GM23338 (cell line): ENCODE data around the gene CYBA. TPM values are rescaled to one million over a fixed set of nuclear protein-coding genes. Genes with fewer than 3 reads are reported as not detected.

Source experiments
- ATAC-seq: fragments of 200-7000 bp; cut with Tn5 transposase; 3 replicates; pipeline ENCODE4 v1.9.1; 2020
- DNase-seq: peaks from one replicate; pipeline ENCODE4 v3.0.0-alpha.2; 2015; ENCODE audit warnings: low spot score
- H2AFZ ChIP-seq: fragments of 200-600 bp; sonication (generic); 2 replicates; pipeline ENCODE4 v1.8.0; 2016; ENCODE audit warnings: antibody characterized with exemption, mild to moderate bottlenecking, moderate library complexity
- H3F3A ChIP-seq: fragments of 200-600 bp; sonication (generic); replicated peaks from 2 replicates; pipeline ENCODE4 v1.8.0; 2017; ENCODE audit warnings: antibody characterized with exemption, mixed run types, low read depth
- H3K27ac ChIP-seq: fragments of 200-600 bp; sonication (generic); 2 replicates; pipeline ENCODE4 v1.6.1; 2016; ENCODE audit warnings: low read depth
- H3K27me3 ChIP-seq: fragments of 200-600 bp; sonication (generic); 2 replicates; pipeline ENCODE4 v1.8.0; 2016; ENCODE audit warnings: mild to moderate bottlenecking, mixed run types, moderate library complexity; ENCODE audit not compliant: insufficient read depth
- H3K36me3 ChIP-seq: fragments of 200-600 bp; sonication (generic); 2 replicates; pipeline ENCODE4 v1.8.0; 2016; ENCODE audit warnings: mild to moderate bottlenecking; ENCODE audit not compliant: insufficient read depth
- H3K4me1 ChIP-seq: fragments of 200-600 bp; sonication (generic); 2 replicates; pipeline ENCODE4 v1.8.0; 2016; ENCODE audit warnings: mild to moderate bottlenecking, moderate library complexity; ENCODE audit not compliant: insufficient read depth
- H3K4me2 ChIP-seq: fragments of 200-600 bp; sonication (generic); 2 replicates; pipeline ENCODE4 v1.7.1; 2017; ENCODE audit warnings: mixed run types
- H3K4me3 ChIP-seq: fragments of 200-600 bp; sonication (generic); 2 replicates; pipeline ENCODE4 v1.6.1; 2016; ENCODE audit warnings: mixed run types
- H3K79me2 ChIP-seq: fragments of 200-600 bp; sonication (generic); replicated peaks from 2 replicates; pipeline ENCODE4 v1.8.0; 2017; ENCODE audit warnings: mild to moderate bottlenecking; ENCODE audit not compliant: insufficient read depth
- H3K9me2 ChIP-seq: fragments of 200-600 bp; sonication (generic); 2 replicates; pipeline ENCODE4 v1.8.0; 2017; ENCODE audit not compliant: insufficient read depth
- H4K20me1 ChIP-seq: fragments of 200-600 bp; sonication (generic); replicated peaks from 2 replicates; pipeline ENCODE4 v1.8.0; 2017; ENCODE audit warnings: mild to moderate bottlenecking; ENCODE audit not compliant: insufficient read depth
- H3K27ac Mint-ChIP-seq: 2 replicates; pipeline ENCODE4 v1.8.0; 2020; ENCODE audit warnings: inconsistent platforms, mild to moderate bottlenecking, moderate library complexity, mixed read lengths
- H3K27me3 Mint-ChIP-seq: 3 replicates; pipeline ENCODE4 v1.8.0; 2022; ENCODE audit warnings: low read depth, mild to moderate bottlenecking, moderate library complexity, mixed read lengths, inconsistent platforms; ENCODE audit not compliant: insufficient read depth, poor library complexity
- H3K36me3 Mint-ChIP-seq: 3 replicates; pipeline ENCODE4 v1.8.0; 2021; ENCODE audit warnings: low read depth, mild to moderate bottlenecking, inconsistent platforms, moderate library complexity, mixed read lengths
- H3K4me1 Mint-ChIP-seq: 3 replicates; pipeline ENCODE4 v1.8.0; 2020; ENCODE audit warnings: mild to moderate bottlenecking, inconsistent platforms, mixed read lengths
- H3K4me3 Mint-ChIP-seq: 3 replicates; pipeline ENCODE4 v1.8.0; 2021; ENCODE audit warnings: moderate library complexity, mild to moderate bottlenecking, inconsistent platforms, mixed read lengths
- H3K9me3 Mint-ChIP-seq: 3 replicates; pipeline ENCODE4 v1.8.0; 2020; ENCODE audit warnings: moderate library complexity, mild to moderate bottlenecking, inconsistent platforms, mixed read lengths
- CREB1 ChIP-seq: fragments of 250-450 bp; sonication (Bioruptor Pico); IDR thresholded peaks from 2 replicates; pipeline ENCODE4 v1.5.0; 2020; ENCODE audit warnings: low read depth, mild to moderate bottlenecking, moderate library complexity
- CTCF ChIP-seq, 2 experiments: fragments of 200-600 bp in 1 of 2; sonication (generic) in 1 of 2; conservative IDR thresholded peaks; 2 replicates each; pipeline versions ENCODE4 v1.5.1 to v1.6.1; 2016 to 2017; ENCODE audit warnings: antibody characterized with exemption in 2 of 2, low read depth in 2 of 2, mild to moderate bottlenecking in 2 of 2, moderate library complexity in 1 of 2
- EZH2 ChIP-seq: fragments of 200-600 bp; sonication (generic); IDR thresholded peaks from one replicate; pipeline ENCODE4 v1.8.0; 2017; ENCODE audit warnings: antibody characterized with exemption, mild to moderate bottlenecking, low read depth; ENCODE audit not compliant: unreplicated experiment
- EZH2phosphoT487 ChIP-seq: fragments of 200-600 bp; sonication (generic); IDR thresholded peaks from one replicate; pipeline ENCODE4 v1.8.1; 2018; ENCODE audit warnings: antibody characterized with exemption; ENCODE audit not compliant: unreplicated experiment
- JUNB ChIP-seq: IDR thresholded peaks from one replicate; pipeline ENCODE4 v1.6.1; 2016; ENCODE audit warnings: antibody characterized with exemption; ENCODE audit not compliant: unreplicated experiment
- NANOG ChIP-seq: IDR thresholded peaks from 2 replicates; pipeline ENCODE4 v1.6.1; 2016; ENCODE audit warnings: antibody characterized with exemption, borderline replicate concordance
- POLR2AphosphoS5 ChIP-seq: IDR thresholded peaks from 2 replicates; pipeline ENCODE4 v1.6.1; 2016; ENCODE audit warnings: antibody characterized with exemption, low read depth
- ZNF331 ChIP-seq: fragments of 250-450 bp; sonication (Bioruptor Pico); IDR thresholded peaks from 2 replicates; pipeline ENCODE4 v1.5.0; 2020; ENCODE audit warnings: low read depth, mild to moderate bottlenecking, moderate library complexity
- ZNF462 ChIP-seq: fragments of 250-450 bp; sonication (Bioruptor Pico); IDR thresholded peaks from 2 replicates; pipeline ENCODE4 v1.5.0; 2020; ENCODE audit warnings: mild to moderate bottlenecking, moderate library complexity
- polyA plus RNA-seq: library from polyadenylated mRNA; unstranded; fragments of >200 nt; fragmentation: Nextera tagmentation; extraction: Ambion mirVana; gene quantifications from 2 replicates; pipeline ENCODE4 v1.2.1, GENCODE V29; 2016
- total RNA-seq: library from RNA; depleted of rRNA; stranded (reverse); fragments of >200 nt; shearing (Covaris generic); gene quantifications from 2 replicates; pipeline ENCODE4 v1.2.3, GENCODE V29; 2014
- TF ChIP-seq, protein P1 (sequence below): IDR thresholded peaks from 2 replicates; pipeline ENCODE4 v1.6.1; 2016; ENCODE audit warnings: antibody characterized with exemption

CYBA gene
- total and polyA plus RNA-seq, 2 experiments from 2014 or later: 275 to 281 TPM

- no peak for TF ChIP-seq ZNF462 (CRISPR knock-in tag)
Measured at GRCh38 chr16:88599825-88600538, 50.9 kb downstream of the CYBA start (continued).

DNA sequence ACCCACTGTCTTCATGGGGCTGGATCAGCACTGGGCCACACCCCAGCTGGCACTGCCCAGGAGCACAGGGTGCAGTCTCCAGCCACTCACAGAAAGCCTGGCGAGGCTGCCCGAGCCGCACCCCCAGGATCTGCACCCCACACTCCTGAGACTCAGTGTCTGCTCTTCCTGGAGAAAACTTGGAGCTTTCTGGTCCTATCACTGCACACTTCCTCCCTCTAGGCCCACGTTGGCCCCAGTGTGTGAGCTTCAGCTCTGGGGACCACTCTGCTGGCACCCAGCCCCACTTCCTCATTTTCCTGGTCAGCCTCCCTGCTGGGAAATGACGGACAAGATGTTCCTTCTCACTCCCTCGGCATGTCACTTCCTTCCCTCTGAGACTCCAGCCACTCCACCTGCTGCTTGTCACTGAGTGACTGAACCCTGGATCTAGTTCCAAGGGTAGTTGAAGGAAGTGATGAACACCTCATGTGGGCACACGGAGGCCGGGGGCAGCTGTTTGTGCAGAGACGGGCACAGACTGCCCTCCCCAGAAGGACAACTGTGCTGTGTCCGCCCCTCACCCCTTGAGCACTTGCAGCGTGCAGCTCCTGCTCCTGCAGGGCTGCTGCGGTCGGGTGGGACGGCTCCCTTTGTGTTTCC lies 51.6 kb downstream of the CYBA start:
- Histone ChIP-seq H3K27me3 (no peaks in the 10 kb centered on the region), H4K20me1 (peaks cover 29% of the 10 kb centered on the region; the same call in 1 of the 2 replicates), H3K27ac (no peak overlapping the region), H3K4me2 (no peak overlapping the region), H3K79me2 (peaks cover 27% of the 10 kb centered on the region; the same call in 1 of the 2 replicates), H3K4me1 (no peaks in the 10 kb centered on the region), H3K36me3 (peaks cover 29% of the 10 kb centered on the region), H3K9me2 (no peaks in the 10 kb centered on the region), H3K4me3 (no peak overlapping the region), H3F3A (peaks cover 4% of the 10 kb centered on the region; the same call in 1 of the 2 replicates), H2AFZ (no peak overlapping the region)
- Mint-ChIP-seq H3K36me3 (peaks cover 51% of the 10 kb centered on the region), H3K27me3 (peaks cover 5% of the 10 kb centered on the region), H3K9me3 (no peaks in the 10 kb centered on the region), H3K4me3 (no peak overlapping the region; the same call in 2 of the 3 replicates), H3K4me1 (peaks cover 25% of the 10 kb centered on the region), H3K27ac (peak overlapping the region; percentile 46; the same call in 1 of the 2 replicates)
- DNase-seq (no peak), ATAC-seq (no peak)
- TF ChIP-seq ZNF331 (no peak), NANOG (no peak), CTCF (conservative IDR thresholded peaks at IDR 0.05; ENCODE audit: low read depth in 2 of 2) (no peak), CREB1 (no peak), EZH2phosphoT487 (no peak), POLR2AphosphoS5 (no peak), EZH2 (no peak), JUNB (no peak)
- TF ChIP-seq, protein P1, sequence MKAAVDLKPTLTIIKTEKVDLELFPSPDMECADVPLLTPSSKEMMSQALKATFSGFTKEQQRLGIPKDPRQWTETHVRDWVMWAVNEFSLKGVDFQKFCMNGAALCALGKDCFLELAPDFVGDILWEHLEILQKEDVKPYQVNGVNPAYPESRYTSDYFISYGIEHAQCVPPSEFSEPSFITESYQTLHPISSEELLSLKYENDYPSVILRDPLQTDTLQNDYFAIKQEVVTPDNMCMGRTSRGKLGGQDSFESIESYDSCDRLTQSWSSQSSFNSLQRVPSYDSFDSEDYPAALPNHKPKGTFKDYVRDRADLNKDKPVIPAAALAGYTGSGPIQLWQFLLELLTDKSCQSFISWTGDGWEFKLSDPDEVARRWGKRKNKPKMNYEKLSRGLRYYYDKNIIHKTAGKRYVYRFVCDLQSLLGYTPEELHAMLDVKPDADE: no peak
